Epithelial cell of esophagus (primary cell): ENCODE measurements around the gene SMAD2.

Experiments
- DNase-seq: peaks from one replicate; pipeline ENCODE4 v3.0.0; 2010; ENCODE audit warnings: low read depth
- H3K4me3 ChIP-seq: 2 replicates; pipeline ENCODE4 v1.5.1; 2011; ENCODE audit warnings: mild to moderate bottlenecking, low read length, control low read depth
- TF ChIP-seq, protein P1 (sequence below): IDR thresholded peaks from 2 replicates; pipeline ENCODE4 v1.5.1; 2011; ENCODE audit warnings: low read depth, mild to moderate bottlenecking, low read length, control low read depth, inconsistent platforms; ENCODE audit not compliant: insufficient read depth; ENCODE audit errors: missing control alignments

Gene SMAD2

DNA sequence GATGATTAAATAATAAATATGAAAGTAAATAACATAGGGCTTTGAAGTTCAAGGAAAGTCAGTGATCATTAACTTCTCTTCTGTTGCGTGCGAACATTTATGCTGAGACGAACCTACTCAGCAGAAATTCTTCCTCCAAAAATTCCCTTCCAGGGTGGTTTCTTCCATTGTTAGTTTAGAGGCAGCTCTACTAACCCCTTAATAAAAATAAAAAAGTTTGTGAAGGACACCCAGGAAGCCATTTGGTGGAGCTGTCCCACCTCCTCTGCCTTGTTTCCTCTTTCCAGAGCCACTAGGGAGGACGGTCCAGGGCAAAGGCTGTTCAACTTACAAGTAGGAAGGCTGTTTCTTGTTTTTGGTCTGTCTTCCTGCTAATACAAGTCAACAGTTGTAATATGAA lies 2.1 kb upstream of the SMAD2 start:
- TF ChIP-seq, protein P1, sequence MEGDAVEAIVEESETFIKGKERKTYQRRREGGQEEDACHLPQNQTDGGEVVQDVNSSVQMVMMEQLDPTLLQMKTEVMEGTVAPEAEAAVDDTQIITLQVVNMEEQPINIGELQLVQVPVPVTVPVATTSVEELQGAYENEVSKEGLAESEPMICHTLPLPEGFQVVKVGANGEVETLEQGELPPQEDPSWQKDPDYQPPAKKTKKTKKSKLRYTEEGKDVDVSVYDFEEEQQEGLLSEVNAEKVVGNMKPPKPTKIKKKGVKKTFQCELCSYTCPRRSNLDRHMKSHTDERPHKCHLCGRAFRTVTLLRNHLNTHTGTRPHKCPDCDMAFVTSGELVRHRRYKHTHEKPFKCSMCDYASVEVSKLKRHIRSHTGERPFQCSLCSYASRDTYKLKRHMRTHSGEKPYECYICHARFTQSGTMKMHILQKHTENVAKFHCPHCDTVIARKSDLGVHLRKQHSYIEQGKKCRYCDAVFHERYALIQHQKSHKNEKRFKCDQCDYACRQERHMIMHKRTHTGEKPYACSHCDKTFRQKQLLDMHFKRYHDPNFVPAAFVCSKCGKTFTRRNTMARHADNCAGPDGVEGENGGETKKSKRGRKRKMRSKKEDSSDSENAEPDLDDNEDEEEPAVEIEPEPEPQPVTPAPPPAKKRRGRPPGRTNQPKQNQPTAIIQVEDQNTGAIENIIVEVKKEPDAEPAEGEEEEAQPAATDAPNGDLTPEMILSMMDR: no peak
- no peak for DNase-seq
- H3K4me3 ChIP-seq: no peak overlapping the region

DNA sequence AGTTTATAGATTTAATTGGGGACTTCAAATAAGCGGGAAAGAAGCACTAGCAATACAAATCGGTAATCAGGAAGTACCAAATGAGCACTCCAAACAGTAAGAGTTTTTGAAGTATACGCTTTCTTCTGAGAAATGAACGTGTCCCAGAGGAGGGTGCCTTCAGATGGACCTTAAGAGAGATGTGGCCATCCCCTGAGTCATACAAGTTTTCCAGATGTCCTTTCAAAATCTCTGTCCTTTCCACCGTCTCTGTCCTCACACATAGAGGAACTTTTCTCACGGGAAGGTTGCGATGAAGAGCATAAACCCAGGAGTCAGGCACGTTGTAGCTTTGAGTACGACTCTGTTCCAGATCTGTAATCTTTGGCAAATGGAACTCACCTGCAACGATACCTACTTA lies 1.7 kb upstream of the SMAD2 start:
- TF ChIP-seq, protein P1: no peak
- H3K4me3 ChIP-seq: no peak overlapping the region
- no peak for DNase-seq

DNA sequence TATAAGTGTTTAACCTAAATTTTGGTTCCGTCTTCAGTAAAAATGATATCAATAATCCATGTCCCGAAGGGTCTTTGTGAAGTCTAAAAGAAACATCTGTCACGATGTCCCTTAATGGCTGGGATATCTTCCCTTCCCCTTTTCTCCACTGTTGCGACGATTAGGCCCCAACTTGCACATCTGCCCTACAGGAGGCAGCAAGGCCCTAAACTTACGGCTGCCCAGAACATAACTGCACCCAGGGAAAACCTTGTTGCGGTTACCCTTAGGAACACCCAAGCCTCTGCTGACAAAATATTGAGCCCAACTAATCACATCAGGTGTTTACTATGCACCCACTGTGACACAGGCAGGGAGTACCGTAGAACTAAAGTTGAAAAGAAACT lies 1.3 kb upstream of the SMAD2 start:
- DNase-seq: peak; percentile 46
- peak overlapping the region; percentile 56 for H3K4me3 ChIP-seq
- TF ChIP-seq, protein P1: peak; percentile 44

DNA sequence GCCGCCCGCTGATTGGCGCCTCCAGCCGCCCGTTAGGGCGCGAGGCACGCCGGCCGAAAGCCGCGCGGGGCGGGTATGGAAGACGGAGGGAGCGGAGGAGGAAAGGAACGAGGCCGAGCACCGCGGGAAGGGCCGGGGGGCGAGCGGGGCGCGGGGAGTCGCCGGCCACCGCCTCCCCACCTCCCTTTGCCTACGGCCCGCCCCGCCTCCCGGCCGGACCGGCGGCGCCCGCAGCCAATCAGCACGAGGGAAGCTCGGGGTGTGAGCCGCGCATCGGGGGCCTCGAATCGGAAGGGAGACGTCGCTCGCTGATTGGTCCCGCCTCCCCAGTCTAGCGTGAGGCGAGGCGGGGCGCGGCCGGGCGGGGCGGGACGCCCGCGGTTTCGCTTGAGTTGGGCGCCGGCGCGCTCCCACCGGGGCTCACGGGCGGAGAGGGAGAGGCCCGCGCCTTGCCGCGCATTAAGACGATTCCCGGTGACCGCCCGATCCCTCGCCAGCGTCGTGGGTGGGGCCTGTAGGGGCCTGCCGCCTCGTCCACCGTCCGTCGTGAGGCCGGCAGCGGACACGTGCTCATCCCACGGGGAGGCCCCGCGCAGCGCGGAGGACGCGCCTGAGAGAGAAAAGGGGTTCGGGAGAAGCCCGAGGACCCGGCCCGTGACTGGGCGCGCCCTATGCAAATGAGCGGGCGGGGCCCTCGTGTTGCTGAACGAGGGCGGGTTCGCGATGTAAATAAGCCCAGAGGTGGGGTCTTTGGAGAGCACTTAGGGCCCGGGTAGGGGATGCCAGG lies 665 bp upstream of the SMAD2 start:
- peak overlapping the region; percentile 56 for H3K4me3 ChIP-seq
- TF ChIP-seq, protein P1: no peak

DNA sequence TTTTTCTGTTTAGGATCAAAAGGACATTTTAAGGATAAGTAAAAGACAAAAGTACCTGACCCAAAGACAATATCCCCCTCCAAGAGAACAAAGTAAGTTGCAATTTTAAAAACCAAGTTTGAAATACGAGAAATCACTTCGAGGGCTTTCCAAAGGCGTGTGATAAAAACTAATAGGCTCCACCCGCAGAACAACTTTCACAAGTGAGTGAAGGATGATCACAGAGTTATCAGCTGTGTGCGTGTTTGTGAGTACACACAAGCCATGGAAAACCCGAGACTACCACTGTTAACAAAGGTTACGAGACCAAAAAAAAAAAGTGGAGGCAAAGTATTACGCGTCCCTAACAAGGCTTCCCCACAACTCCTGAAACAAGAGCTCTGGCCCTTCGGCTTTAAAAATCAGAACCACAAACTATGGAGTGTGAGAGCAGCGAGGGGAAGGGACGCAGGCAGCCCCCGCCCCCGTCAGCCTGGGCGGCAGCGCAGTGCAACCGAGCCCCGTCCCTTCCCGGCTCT lies 719 bp downstream of the SMAD2 start:
- TF ChIP-seq, protein P1: no peak
- H3K4me3 ChIP-seq: peak overlapping the region; percentile 82
- DNase-seq: peak; percentile 60

More for the DNA sequence above, 665 bp upstream of the SMAD2 start:
- DNase-seq: peak; percentile 98

DNA sequence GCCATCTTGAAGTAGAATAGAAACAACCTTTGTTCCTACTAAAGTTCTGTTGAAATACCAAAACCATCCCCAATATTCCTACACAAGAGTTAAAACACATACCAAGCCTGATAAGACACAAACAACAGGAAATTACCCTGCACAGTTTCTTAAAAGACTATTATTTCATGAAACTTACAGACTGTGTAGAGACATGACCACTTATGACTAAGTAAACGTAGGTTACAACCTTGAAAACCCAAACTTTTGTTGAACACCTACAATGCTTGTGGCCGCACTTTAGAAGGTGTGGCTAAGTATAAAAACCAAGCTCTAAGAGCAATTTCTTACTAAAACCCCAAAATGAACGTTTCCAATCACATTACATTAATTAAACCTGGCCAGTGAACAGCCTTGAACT lies 2.0 kb downstream of the SMAD2 start:
- peak; percentile 53 for DNase-seq
- TF ChIP-seq, protein P1: no peak
- H3K4me3 ChIP-seq: peak overlapping the region; percentile 82
